Measurements from ENCODE around the gene TNRC18.

DNA sequence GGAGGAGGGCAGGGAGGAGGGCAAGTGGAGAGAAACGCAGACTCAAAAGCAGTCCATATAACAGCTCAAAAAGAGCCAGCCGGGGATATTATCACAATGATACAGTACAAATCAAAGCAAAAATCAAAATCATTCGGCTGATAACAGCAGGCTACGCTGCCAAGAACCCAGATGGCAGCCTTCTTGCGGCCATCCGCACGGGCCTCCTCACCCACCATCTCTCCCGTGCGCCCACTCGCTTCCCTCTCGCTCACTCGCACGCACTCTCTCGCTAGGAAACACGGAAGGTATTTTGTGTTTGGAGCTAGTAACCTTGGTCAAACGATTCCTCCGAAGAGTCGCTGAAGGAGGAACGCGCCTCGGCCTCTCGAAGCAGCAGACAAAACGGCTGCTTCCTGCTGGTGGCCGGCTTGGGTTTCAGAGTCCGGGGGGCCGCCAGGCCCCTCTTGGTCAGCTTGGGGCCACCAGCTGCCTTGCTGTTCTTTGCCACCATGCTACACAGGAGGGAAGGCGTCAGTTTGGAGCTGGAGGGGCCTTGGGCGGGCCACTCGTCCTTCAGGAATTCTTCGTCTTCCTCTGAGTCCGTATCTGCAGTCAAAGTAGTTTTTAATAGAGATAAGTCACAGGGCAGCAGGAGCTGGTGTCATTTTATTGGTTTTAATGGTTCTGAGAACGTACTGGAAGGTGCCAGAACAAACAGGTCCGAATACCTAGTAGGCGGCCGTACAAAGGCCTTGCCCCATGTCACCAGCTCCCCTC, 71.9 kb downstream of the TNRC18 start:
- TF ChIP-seq POLR2AphosphoS5 (IDR thresholded peaks at IDR 0.05; ENCODE audit: borderline replicate concordance, low read depth, low read length): no peak
- TF ChIP-seq EZH2 (IDR thresholded peaks at IDR 0.05): no peak

Measured in SK-N-MC (cell line).